HCT116 (cell line): ENCODE measurements around the gene ENTPD7. TPM values are rescaled to one million over a fixed set of nuclear protein-coding genes. Genes with fewer than 3 reads are reported as not detected.

Source experiments
- ATAC-seq: fragments of 200-7000 bp; cut with Tn5 transposase; 2 replicates; pipeline ENCODE4 v1.9.1; 2020; ENCODE audit warnings: mild to moderate bottlenecking, moderate library complexity
- BruUV-seq: library from RNA; stranded (reverse); fragments of 400-500 nt; replicated peaks from 2 replicates; lab custom pipeline; 2021; lab: Mats Ljungman, UMichigan
- CTCF ChIA-PET: fragments of 300-600 bp; sonication (Branson Sonifier 250); formaldehyde crosslinking; loops from one replicate; lab custom pipeline; 2021; ENCODE audit warnings: antibody characterized with exemption; lab: Charles Lee
- POLR2A ChIA-PET: fragments of 300-600, 350-600 bp; sonication (Branson Sonifier 250); formaldehyde crosslinking; loops from one replicate; lab custom pipeline; 2021; ENCODE audit warnings: antibody characterized with exemption; lab: Charles Lee
- RAD21 ChIA-PET, 2 experiments: fragments of 300-600 bp; sonication (Branson Sonifier 250); formaldehyde crosslinking; loops; one replicate each; lab custom pipeline; 2023; ENCODE audit warnings: low total read pairs in 2 of 2; ENCODE audit not compliant: uncharacterized antibody in 2 of 2, unreplicated experiment in 2 of 2, low non-redundant PET in 1 of 2; lab: Charles Lee
- DNase-seq: peaks from one replicate; pipeline ENCODE4 v3.0.0-alpha.2; 2010; ENCODE audit warnings: low read depth, low spot score
- H2AFZ ChIP-seq: fragments of 200-600 bp; shearing (Covaris generic), sonication (generic); 2 replicates; pipeline ENCODE4 v1.6.1; 2017; ENCODE audit warnings: low read depth, mixed run types, mixed read lengths, antibody characterized with exemption, low read length; ENCODE audit not compliant: poor library complexity, severe bottlenecking
- H3K27ac ChIP-seq: 2 replicates; pipeline ENCODE4 v1.5.1; 2012; ENCODE audit warnings: low read depth, low read length
- H3K27me3 ChIP-seq: fragments of 200-600 bp; sonication (generic); 2 replicates; pipeline ENCODE4 v1.6.1; 2016; ENCODE audit warnings: mixed run types, low read length, mixed read lengths; ENCODE audit not compliant: insufficient read depth
- H3K36me3 ChIP-seq, 2 experiments: fragments of 200-500 bp in 1 of 2; fragments of 200-600 bp in 1 of 2; sonication (Bioruptor generic) in 1 of 2; sonication (generic) in 1 of 2; 2 replicates each; pipeline versions ENCODE4 v1.5.1 to v1.6.1; 2014 to 2016; ENCODE audit warnings: low read length in 2 of 2, inconsistent platforms in 1 of 2, mixed read lengths in 1 of 2, mixed run types in 1 of 2; ENCODE audit not compliant: insufficient read depth in 2 of 2, control insufficient read depth in 1 of 2
- H3K4me1 ChIP-seq, 2 experiments: fragments of 200-600 bp in 1 of 2; sonication (generic) in 1 of 2; 2 replicates each; pipeline versions ENCODE4 v1.5.1 to v1.6.1; 2012 to 2017; ENCODE audit warnings: low read length in 2 of 2, inconsistent platforms in 1 of 2, mild to moderate bottlenecking in 1 of 2, mixed read lengths in 1 of 2, mixed run types in 1 of 2, moderate library complexity in 1 of 2; ENCODE audit not compliant: insufficient read depth in 2 of 2, control insufficient read depth in 1 of 2
- H3K4me2 ChIP-seq: fragments of 200-600 bp; sonication (generic); 2 replicates; pipeline ENCODE4 v1.6.1; 2017; ENCODE audit warnings: mixed run types, low read length, mixed read lengths
- H3K4me3 ChIP-seq, 2 experiments: fragments of 200-600 bp in 1 of 2; sonication (generic) in 1 of 2; replicated peaks in 1 of 2; 2 replicates each; pipeline ENCODE4 v1.5.1; 2011 to 2016; ENCODE audit warnings: low read length in 2 of 2, control low read depth in 1 of 2, low read depth in 1 of 2, mild to moderate bottlenecking in 1 of 2, mixed read lengths in 1 of 2, mixed run types in 1 of 2
- H3K79me2 ChIP-seq: fragments of 200-600 bp; sonication (generic); 2 replicates; pipeline ENCODE4 v1.6.1; 2017; ENCODE audit warnings: mild to moderate bottlenecking, mixed run types, low read length, moderate library complexity, mixed read lengths; ENCODE audit not compliant: insufficient read depth
- H3K9ac ChIP-seq: fragments of 200-600 bp; sonication (generic); 2 replicates; pipeline ENCODE4 v1.6.1; 2016; ENCODE audit warnings: low read length, mixed read lengths
- H3K9me2 ChIP-seq: fragments of 200-600 bp; sonication (generic), shearing (Covaris generic); 2 replicates; pipeline ENCODE4 v1.6.1; 2017; ENCODE audit warnings: mixed run types, mild to moderate bottlenecking, moderate library complexity; ENCODE audit not compliant: insufficient read depth
- H3K9me3 ChIP-seq, 2 experiments: fragments of 200-500 bp in 1 of 2; fragments of 200-600 bp in 1 of 2; sonication (Bioruptor generic) in 1 of 2; sonication (generic) in 1 of 2; 2 replicates each; pipeline ENCODE4 v1.6.1; 2014 to 2017; ENCODE audit warnings: low read length in 2 of 2, mixed read lengths in 2 of 2, inconsistent platforms in 1 of 2, low read depth in 1 of 2, mild to moderate bottlenecking in 1 of 2, mixed run types in 1 of 2, moderate library complexity in 1 of 2; ENCODE audit not compliant: control insufficient read depth in 1 of 2, insufficient read depth in 1 of 2
- H4K20me1 ChIP-seq: fragments of 200-600 bp; sonication (generic), shearing (Covaris generic); 2 replicates; pipeline ENCODE4 v1.6.1; 2017; ENCODE audit warnings: mixed run types, mild to moderate bottlenecking, moderate library complexity; ENCODE audit not compliant: insufficient read depth
- CEBPB ChIP-seq: IDR thresholded peaks from 2 replicates; pipeline ENCODE4 v1.6.1; 2012; ENCODE audit warnings: low read depth
- EGR1 ChIP-seq: IDR thresholded peaks from 2 replicates; pipeline ENCODE4 v1.6.1; 2012; ENCODE audit warnings: low read depth
- ELF1 ChIP-seq: IDR thresholded peaks from 2 replicates; pipeline ENCODE4 v1.6.1; 2012; ENCODE audit warnings: low read depth, borderline replicate concordance
- EZH2 ChIP-seq: fragments of 200-600 bp; sonication (generic); IDR thresholded peaks from 2 replicates; pipeline ENCODE4 v1.6.1; 2017; ENCODE audit warnings: antibody characterized with exemption, mixed run types
- FOSL1 ChIP-seq: IDR thresholded peaks from 2 replicates; pipeline ENCODE4 v1.6.1; 2012; ENCODE audit warnings: low read depth
- MAX ChIP-seq: IDR thresholded peaks from 2 replicates; pipeline ENCODE4 v1.6.1; 2012
- POLR2A ChIP-seq: IDR thresholded peaks from 2 replicates; pipeline ENCODE4 v1.7.0; 2011; ENCODE audit warnings: borderline replicate concordance; ENCODE audit not compliant: insufficient read depth, insufficient read length; ENCODE audit errors: extremely low read depth
- POLR2AphosphoS5 ChIP-seq: IDR thresholded peaks from 2 replicates; pipeline ENCODE4 v1.6.1; 2011; ENCODE audit warnings: mild to moderate bottlenecking, low read depth, low read length, moderate library complexity
- RAD21 ChIP-seq: IDR thresholded peaks from 2 replicates; pipeline ENCODE4 v1.6.1; 2012; ENCODE audit warnings: low read depth, mild to moderate bottlenecking
- REST ChIP-seq: IDR thresholded peaks from 2 replicates; pipeline ENCODE4 v1.6.1; 2012; ENCODE audit warnings: low read depth
- SIN3A ChIP-seq: IDR thresholded peaks from 2 replicates; pipeline ENCODE4 v1.6.1; 2012; ENCODE audit warnings: low read depth
- SP1 ChIP-seq: IDR thresholded peaks from 2 replicates; pipeline ENCODE4 v1.6.1; 2012; ENCODE audit warnings: low read depth
- SRF ChIP-seq: IDR thresholded peaks from 2 replicates; pipeline ENCODE4 v1.6.1; 2012; ENCODE audit warnings: low read depth
- TCF7L2 ChIP-seq: IDR thresholded peaks from 2 replicates; pipeline ENCODE4 v1.7.0; 2011; ENCODE audit warnings: borderline replicate concordance, inconsistent platforms; ENCODE audit not compliant: insufficient read depth, insufficient read length; ENCODE audit errors: extremely low read depth
- YY1 ChIP-seq: IDR thresholded peaks from 2 replicates; pipeline ENCODE4 v1.6.1; 2011; ENCODE audit warnings: low read length, low read depth, moderate library complexity, mild to moderate bottlenecking; ENCODE audit not compliant: insufficient replicate concordance; ENCODE audit errors: extremely low read depth
- ZNF274 ChIP-seq: fragments of 200-500 bp; sonication (Bioruptor generic); IDR thresholded peaks from 2 replicates; pipeline ENCODE4 v1.6.1; 2014; ENCODE audit warnings: mild to moderate bottlenecking, low read depth, low read length, inconsistent platforms
- intact Hi-C: fragments of 100-400 bp; cut with micrococcal nuclease; formaldehyde crosslinking; loops from 2 replicates; pipeline ENCODE4 v1.10.0; 2022
- total RNA-seq: library from RNA; stranded (reverse); gene quantifications from one replicate; pipeline ENCODE4 v1.2.1, GENCODE V29; 2021; ENCODE audit not compliant: unreplicated experiment
- TF ChIP-seq, protein P1 (sequence below): IDR thresholded peaks from 2 replicates; pipeline ENCODE4 v1.6.1; 2011; ENCODE audit warnings: mild to moderate bottlenecking, low read length, moderate library complexity; ENCODE audit not compliant: insufficient replicate concordance; ENCODE audit errors: extremely low read depth
- TF ChIP-seq, protein P2 (sequence below): IDR thresholded peaks from 2 replicates; pipeline ENCODE4 v1.6.1; 2012

ENTPD7 gene
- total RNA-seq, 1 experiment from 2014 or later, result 12.3 TPM

- no peaks in the 10 kb centered on the region for H3K9me2 ChIP-seq
- no peak overlapping the region for H3K27ac ChIP-seq
- intact Hi-C loops, result loop anchor here (5.0 kb wide), 1 partner anchor 33 kb away; no protein-coding TSS in a partner anchor
- peaks cover 10 to 13% of the 10 kb centered on the region in 2 experiments; a peak in 2 of 4 replicates for H3K36me3 ChIP-seq
- no peak overlapping the region for H3K4me3 ChIP-seq
- RAD21 ChIA-PET, result no interaction called here
- no peaks in the 10 kb centered on the region for H3K27me3 ChIP-seq
- no peaks in the 10 kb centered on the region for H4K20me1 ChIP-seq
- no TSS peak for BruUV-seq
- H3K9me3 ChIP-seq, result no peaks in the 10 kb centered on the region
- no peak overlapping the region for H3K9ac ChIP-seq
- TF ChIP-seq SP1 (no peak), RAD21 (no peak), MAX (no peak), SRF (no peak), YY1 (no peak), ELF1 (no peak), CEBPB (no peak), SIN3A (no peak), EZH2 (no peak), ZNF274 (no peak), POLR2A (no peak), POLR2AphosphoS5 (no peak), TCF7L2 (no peak), EGR1 (no peak), REST (no peak), FOSL1 (no peak)
- TF ChIP-seq, protein P1, sequence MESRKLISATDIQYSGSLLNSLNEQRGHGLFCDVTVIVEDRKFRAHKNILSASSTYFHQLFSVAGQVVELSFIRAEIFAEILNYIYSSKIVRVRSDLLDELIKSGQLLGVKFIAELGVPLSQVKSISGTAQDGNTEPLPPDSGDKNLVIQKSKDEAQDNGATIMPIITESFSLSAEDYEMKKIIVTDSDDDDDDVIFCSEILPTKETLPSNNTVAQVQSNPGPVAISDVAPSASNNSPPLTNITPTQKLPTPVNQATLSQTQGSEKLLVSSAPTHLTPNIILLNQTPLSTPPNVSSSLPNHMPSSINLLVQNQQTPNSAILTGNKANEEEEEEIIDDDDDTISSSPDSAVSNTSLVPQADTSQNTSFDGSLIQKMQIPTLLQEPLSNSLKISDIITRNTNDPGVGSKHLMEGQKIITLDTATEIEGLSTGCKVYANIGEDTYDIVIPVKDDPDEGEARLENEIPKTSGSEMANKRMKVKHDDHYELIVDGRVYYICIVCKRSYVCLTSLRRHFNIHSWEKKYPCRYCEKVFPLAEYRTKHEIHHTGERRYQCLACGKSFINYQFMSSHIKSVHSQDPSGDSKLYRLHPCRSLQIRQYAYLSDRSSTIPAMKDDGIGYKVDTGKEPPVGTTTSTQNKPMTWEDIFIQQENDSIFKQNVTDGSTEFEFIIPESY, result no peak
- TF ChIP-seq, protein P2, sequence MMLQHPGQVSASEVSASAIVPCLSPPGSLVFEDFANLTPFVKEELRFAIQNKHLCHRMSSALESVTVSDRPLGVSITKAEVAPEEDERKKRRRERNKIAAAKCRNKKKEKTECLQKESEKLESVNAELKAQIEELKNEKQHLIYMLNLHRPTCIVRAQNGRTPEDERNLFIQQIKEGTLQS, result no peak
- CTCF ChIA-PET, result no interaction called here
- peaks cover 4 to 15% of the 10 kb centered on the region in 2 experiments for H3K4me1 ChIP-seq
- H3K79me2 ChIP-seq, result no peaks in the 10 kb centered on the region
- POLR2A ChIA-PET, result no interaction called here
- DNase-seq (no peak), ATAC-seq (no peak)
- H2AFZ ChIP-seq, result no peak overlapping the region
- H3K4me2 ChIP-seq, result no peak overlapping the region
These were observed 30.2 kb downstream of the ENTPD7 start for GRCh38 chr10:99689461-99689860.
